Loucy (cell line): Measurements from ENCODE around the gene PDZRN3.

Experiments used
- H2AFZ ChIP-seq: fragments of 200-600 bp; sonication (generic); 2 replicates; pipeline ENCODE4 v1.6.0; 2016; ENCODE audit warnings: antibody characterized with exemption, mild to moderate bottlenecking, low read length, moderate library complexity
- H3F3A ChIP-seq: fragments of 200-600 bp; 2 replicates; pipeline ENCODE4 v1.6.0; 2016; ENCODE audit warnings: antibody characterized with exemption, low read depth, mild to moderate bottlenecking
- H3K27me3 ChIP-seq: fragments of 200-600 bp; sonication (generic); 2 replicates; pipeline ENCODE4 v1.6.1; 2014; ENCODE audit warnings: low read length, mild to moderate bottlenecking; ENCODE audit not compliant: insufficient read depth, poor library complexity, severe bottlenecking
- H3K36me3 ChIP-seq: fragments of 200-600 bp; sonication (generic); 2 replicates; pipeline ENCODE4 v1.6.1; 2016; ENCODE audit warnings: low read length; ENCODE audit not compliant: insufficient read depth
- H3K4me1 ChIP-seq: fragments of 200-600 bp; sonication (generic); 2 replicates; pipeline ENCODE4 v1.5.1; 2014; ENCODE audit warnings: low read length, mild to moderate bottlenecking; ENCODE audit not compliant: insufficient read depth, poor library complexity, severe bottlenecking
- H3K4me2 ChIP-seq: fragments of 200-600 bp; sonication (generic); 2 replicates; pipeline ENCODE4 v1.6.0; 2014; ENCODE audit warnings: antibody characterized with exemption, low read length, low read depth, mild to moderate bottlenecking; ENCODE audit not compliant: poor library complexity, severe bottlenecking
- H3K4me3 ChIP-seq: fragments of 200-600 bp; sonication (generic); 2 replicates; pipeline ENCODE4 v1.5.1; 2014; ENCODE audit warnings: low read length, mild to moderate bottlenecking, mixed read lengths; ENCODE audit not compliant: poor library complexity, severe bottlenecking
- H3K79me2 ChIP-seq: fragments of 200-600 bp; sonication (generic); 2 replicates; pipeline ENCODE4 v1.6.1; 2014; ENCODE audit warnings: low read length; ENCODE audit not compliant: insufficient read depth
- H3K9ac ChIP-seq: fragments of 200-600 bp; sonication (generic); 2 replicates; pipeline ENCODE4 v1.6.0; 2014; ENCODE audit warnings: mild to moderate bottlenecking, low read depth, low read length, moderate library complexity; ENCODE audit not compliant: poor library complexity, severe bottlenecking
- H3K9me2 ChIP-seq: fragments of 200-600 bp; sonication (generic); replicated peaks from 2 replicates; pipeline ENCODE4 v1.6.1; 2016; ENCODE audit warnings: low read depth, low read length, mixed read lengths
- H3K9me3 ChIP-seq: fragments of 200-600 bp; sonication (generic); 2 replicates; pipeline ENCODE4 v1.6.1; 2014; ENCODE audit warnings: mild to moderate bottlenecking, antibody characterized with exemption, low read length, low read depth; ENCODE audit not compliant: insufficient read depth
- H4K20me1 ChIP-seq: fragments of 200-600 bp; sonication (generic); 2 replicates; pipeline ENCODE4 v1.6.0; 2014; ENCODE audit warnings: antibody characterized with exemption, low read length, mild to moderate bottlenecking; ENCODE audit not compliant: insufficient read depth, poor library complexity, severe bottlenecking
- EZH2phosphoT487 ChIP-seq: fragments of 200-600 bp; IDR thresholded peaks from 2 replicates; pipeline ENCODE4 v1.6.1; 2018; ENCODE audit warnings: antibody characterized with exemption, mild to moderate bottlenecking, moderate library complexity, borderline replicate concordance
- TF ChIP-seq, protein P1 (sequence below): fragments of 200-600 bp; sonication (generic); conservative IDR thresholded peaks from 2 replicates; pipeline ENCODE4 v1.5.1; 2014; ENCODE audit warnings: mild to moderate bottlenecking, antibody characterized with exemption, low read length

PDZRN3 gene

GRCh38 chr3:73485877-73486330 lies 138.8 kb downstream of the PDZRN3 start:
- Histone ChIP-seq H3K9me2 (no peaks in the 10 kb centered on the region), H3K36me3 (no peaks in the 10 kb centered on the region), H3K9me3 (no peaks in the 10 kb centered on the region), H3K9ac (no peak overlapping the region), H3K4me3 (no peak overlapping the region), H3K4me2 (no peak overlapping the region), H3K79me2 (no peaks in the 10 kb centered on the region), H2AFZ (no peak overlapping the region), H4K20me1 (no peaks in the 10 kb centered on the region), H3K27me3 (peaks cover 48% of the 10 kb centered on the region), H3F3A (no peaks in the 10 kb centered on the region), H3K4me1 (no peaks in the 10 kb centered on the region)
- TF ChIP-seq, protein P1, sequence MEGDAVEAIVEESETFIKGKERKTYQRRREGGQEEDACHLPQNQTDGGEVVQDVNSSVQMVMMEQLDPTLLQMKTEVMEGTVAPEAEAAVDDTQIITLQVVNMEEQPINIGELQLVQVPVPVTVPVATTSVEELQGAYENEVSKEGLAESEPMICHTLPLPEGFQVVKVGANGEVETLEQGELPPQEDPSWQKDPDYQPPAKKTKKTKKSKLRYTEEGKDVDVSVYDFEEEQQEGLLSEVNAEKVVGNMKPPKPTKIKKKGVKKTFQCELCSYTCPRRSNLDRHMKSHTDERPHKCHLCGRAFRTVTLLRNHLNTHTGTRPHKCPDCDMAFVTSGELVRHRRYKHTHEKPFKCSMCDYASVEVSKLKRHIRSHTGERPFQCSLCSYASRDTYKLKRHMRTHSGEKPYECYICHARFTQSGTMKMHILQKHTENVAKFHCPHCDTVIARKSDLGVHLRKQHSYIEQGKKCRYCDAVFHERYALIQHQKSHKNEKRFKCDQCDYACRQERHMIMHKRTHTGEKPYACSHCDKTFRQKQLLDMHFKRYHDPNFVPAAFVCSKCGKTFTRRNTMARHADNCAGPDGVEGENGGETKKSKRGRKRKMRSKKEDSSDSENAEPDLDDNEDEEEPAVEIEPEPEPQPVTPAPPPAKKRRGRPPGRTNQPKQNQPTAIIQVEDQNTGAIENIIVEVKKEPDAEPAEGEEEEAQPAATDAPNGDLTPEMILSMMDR: no peak
- no peak for TF ChIP-seq EZH2phosphoT487

DNA sequence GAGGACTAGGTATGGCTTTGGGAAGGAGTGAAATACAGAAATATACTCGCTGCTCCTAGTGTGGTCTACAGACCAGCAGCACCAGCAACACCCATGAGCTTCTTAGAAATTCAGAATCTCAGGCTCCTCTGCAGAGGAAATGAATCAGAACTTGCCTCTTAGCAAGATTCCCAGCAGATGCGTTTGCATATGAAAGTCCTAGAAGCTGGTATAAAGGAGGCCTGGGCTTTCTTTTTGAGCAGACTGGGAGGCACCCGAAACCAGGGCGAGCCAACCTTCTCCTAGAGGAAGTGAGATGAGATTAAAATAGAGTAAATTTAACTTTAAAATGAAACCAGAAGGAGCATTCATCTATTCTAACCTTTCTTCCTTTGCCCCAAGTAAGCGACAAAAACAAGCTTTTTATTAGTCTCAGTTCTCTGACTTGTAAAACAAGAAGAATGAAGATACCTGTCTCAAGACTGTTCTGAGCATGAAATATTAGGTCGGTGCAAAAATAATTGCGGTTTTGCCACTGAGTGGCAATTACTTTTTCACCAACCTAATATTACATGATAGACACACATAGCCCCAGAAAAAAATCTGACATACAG lies 140.0 kb downstream of the PDZRN3 start:
- H3K79me2 ChIP-seq: no peaks in the 10 kb centered on the region

DNA sequence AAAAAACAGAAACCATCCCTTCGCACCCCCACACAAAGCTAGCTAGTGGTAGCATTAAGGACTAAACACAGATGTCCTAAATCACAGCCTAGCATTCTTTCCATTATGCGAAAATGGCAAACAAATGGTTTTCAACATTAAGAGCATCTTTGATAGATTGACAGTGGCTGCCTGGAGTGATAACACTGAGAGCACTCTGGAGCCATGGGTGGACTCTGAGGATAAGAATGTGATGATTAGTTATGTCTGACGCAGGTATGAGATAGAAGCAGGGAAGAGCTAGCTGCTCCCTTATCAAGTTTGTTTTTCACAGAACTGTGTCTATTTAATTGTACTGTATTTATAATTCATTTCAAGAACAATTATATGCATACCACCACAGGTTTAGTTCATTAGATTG lies 142.9 kb downstream of the PDZRN3 start:
- peaks cover 5% of the 10 kb centered on the region; the same call in 1 of the 2 replicates for H3K9me3 ChIP-seq
- no peaks in the 10 kb centered on the region for H3K9me2 ChIP-seq
- no peak overlapping the region for H3K9ac ChIP-seq
- no peaks in the 10 kb centered on the region for H3F3A ChIP-seq
- H3K27me3 ChIP-seq: peaks cover 74% of the 10 kb centered on the region
- no peaks in the 10 kb centered on the region for H3K36me3 ChIP-seq
- H3K4me1 ChIP-seq: no peaks in the 10 kb centered on the region
- no peak for TF ChIP-seq EZH2phosphoT487
- TF ChIP-seq, protein P1: no peak
- no peaks in the 10 kb centered on the region for H3K79me2 ChIP-seq
- no peak overlapping the region for H2AFZ ChIP-seq
- H3K4me3 ChIP-seq: no peak overlapping the region
- no peak overlapping the region for H3K4me2 ChIP-seq
- no peaks in the 10 kb centered on the region for H4K20me1 ChIP-seq

More for the DNA sequence above, 140.0 kb downstream of the PDZRN3 start:
- no peaks in the 10 kb centered on the region for H3F3A ChIP-seq
- TF ChIP-seq, protein P1: no peak
- TF ChIP-seq EZH2phosphoT487: no peak
- H3K9ac ChIP-seq: no peak overlapping the region
- H3K27me3 ChIP-seq: peaks cover 59% of the 10 kb centered on the region
- H3K4me1 ChIP-seq: no peaks in the 10 kb centered on the region
- no peaks in the 10 kb centered on the region for H3K36me3 ChIP-seq
- no peaks in the 10 kb centered on the region for H3K9me3 ChIP-seq
- H2AFZ ChIP-seq: no peak overlapping the region
- no peak overlapping the region for H3K4me2 ChIP-seq
- no peak overlapping the region for H3K4me3 ChIP-seq
- no peaks in the 10 kb centered on the region for H4K20me1 ChIP-seq
- no peaks in the 10 kb centered on the region for H3K9me2 ChIP-seq
